Adrenal gland (tissue), 12 donors: Measurements from ENCODE around the gene PROK1. TPM values are rescaled to one million over a fixed set of nuclear protein-coding genes. Genes with fewer than 3 reads are reported as not detected.

Source experiments
- DNase-seq, 7 donors: peaks; one replicate each; pipeline ENCODE4 v3.0.0-alpha.2; 2019 to 2020
- H3K27ac ChIP-seq, 5 donors: fragments of 200-600 bp; sonication (generic) in 4 of 5; 1 replicate in 3 of 5; 2 replicates in 2 of 5; pipeline versions ENCODE4 v1.5.1 to v1.8.0; 2016 to 2020; ENCODE audit warnings: mild to moderate bottlenecking in 1 of 5
- H3K27me3 ChIP-seq: fragments of 200-600 bp; 2 replicates; pipeline ENCODE4 v1.8.0; 2021
- H3K36me3 ChIP-seq, 2 donors: fragments of 200-600 bp; replicated peaks in 1 of 2; 1 replicate in 1 of 2; 2 replicates in 1 of 2; pipeline versions ENCODE4 v1.5.1 to v1.8.0; 2018 to 2022
- H3K4me1 ChIP-seq, 2 donors: fragments of 200-600 bp; replicated peaks in 1 of 2; 1 replicate in 1 of 2; 2 replicates in 1 of 2; pipeline versions ENCODE4 v1.5.1 to v1.8.0; 2018 to 2021
- H3K4me3 ChIP-seq, 4 donors: fragments of 200-600 bp; sonication (generic) in 3 of 4; one replicate each; pipeline ENCODE4 v1.5.1; 2016 to 2018
- H3K9me3 ChIP-seq, 3 donors: fragments of 200-600 bp; sonication (generic) in 1 of 3; replicated peaks in 1 of 3; 1 replicate in 2 of 3; 2 replicates in 1 of 3; pipeline versions ENCODE4 v1.5.1 to v1.8.0; 2016 to 2021
- POLR2A ChIP-seq, 2 donors: fragments of 450-650 bp; IDR thresholded peaks; one replicate each; pipeline ENCODE4 v1.6.1; 2017; ENCODE audit warnings: antibody characterized with exemption in 2 of 2, mild to moderate bottlenecking in 2 of 2, moderate library complexity in 1 of 2
- WGBS, 4 donors: extraction: QIAGEN DNeasy Blood & Tissue Kit in 2 of 4; methylation state at CpG; one replicate each; pipeline versions ENCODE4 v1.1.5 to v1.1.7; 2013 to 2017; 5-methylcytosine and 5-hydroxymethylcytosine counted together
- intact Hi-C, 2 donors: fragments of 100-400 bp; cut with DNase I; formaldehyde crosslinking; loops; one replicate each; pipeline versions ENCODE4 v1.14.1 to v1.15.0; 2022 to 2023
- polyA plus RNA-seq, 3 donors: library from polyadenylated mRNA; stranded (reverse); fragments of 200-250 nt in 2 of 3; fragments of 350-450 nt in 1 of 3; fragmentation: Illumina TruSeq in 1 of 3; extraction: RNeasy Lipid Tissue Mini Kit (QIAGEN cat#74804) in 1 of 3; gene quantifications; one replicate each; pipeline ENCODE4 v1.2.3, GENCODE V29; 2013 to 2014
- total RNA-seq, 9 donors: library from RNA; depleted of rRNA in 4 of 9; stranded (reverse); fragments of >200 nt in 4 of 9; fragments of 120-200 nt in 1 of 9; fragmentation: NEBNext Ultra II Directional in 1 of 9; extraction: Animal tissue kit (Norgen Biotek cat#: 25700) in 1 of 9; gene quantifications; one replicate each; pipeline versions ENCODE4 v1.1.0 to v1.2.4, GENCODE V29; 2013 to 2023
- TF ChIP-seq, protein P1 (sequence below), 6 experiments: fragments of 450-650 bp in 4 of 6; fragments of 200-600 bp in 2 of 6; sonication (generic) in 1 of 6; IDR thresholded peaks; 1 replicate in 5 of 6; 2 replicates in 1 of 6; pipeline versions ENCODE4 v1.5.1 to v1.8.0; 2016 to 2021; ENCODE audit warnings: antibody characterized with exemption in 6 of 6, mild to moderate bottlenecking in 2 of 6, moderate library complexity in 1 of 6
- donor health status: healthy with polysubstance abuse.
- donor health status: Bipolar disorder and iron deficiency.
- donor health status: DM: yes; HTN: yes; CAD: no.
- donor health status: DM: no; HTN: no; CAD: no.
- donor health status: DM: no; HTN: no; CAD: no.
- donor health status: DM: yes; HTN: yes; CAD: no.

The PROK1 gene
- total and polyA plus RNA-seq, 12 donors: 0.76 to 12.9 (median 5.0) TPM; not detected in 1

DNA sequence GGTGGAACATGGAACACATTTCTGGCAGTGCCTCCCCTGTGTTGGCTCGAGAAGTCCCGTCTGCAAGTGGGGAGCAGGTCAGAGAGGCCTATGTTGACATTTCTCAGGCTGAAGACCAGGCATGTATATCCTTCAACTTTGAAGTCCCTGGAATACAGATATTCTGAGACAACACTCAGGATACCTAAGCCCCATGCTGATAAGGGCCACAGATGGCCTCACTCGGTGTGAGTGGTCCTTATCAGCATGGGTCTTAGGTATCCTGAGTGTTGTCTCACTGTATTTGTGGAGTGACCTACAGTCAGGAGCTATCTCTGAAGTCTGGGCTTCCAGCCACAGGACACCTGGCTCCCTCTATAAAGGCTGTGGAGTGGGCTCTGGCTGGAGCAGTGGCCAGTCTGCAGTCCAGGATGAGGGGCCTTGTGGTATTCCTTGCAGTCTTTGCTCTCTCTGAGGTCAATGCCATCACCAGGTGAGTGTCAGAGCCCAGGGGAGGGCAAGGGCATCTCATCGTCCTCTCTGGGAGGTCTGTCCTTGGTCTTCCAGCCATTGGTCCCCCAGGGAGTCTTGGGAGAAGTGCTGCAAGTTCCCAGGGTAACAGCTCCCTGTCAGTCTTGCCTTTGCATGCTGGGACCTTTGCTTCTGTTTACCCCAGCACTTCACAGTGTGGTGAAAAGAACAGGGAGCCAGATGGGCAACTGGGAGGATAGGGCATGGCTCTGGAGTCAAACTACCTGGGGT lies 29.6 kb downstream of the PROK1 start:
- H3K27me3 ChIP-seq: no peaks in the 10 kb centered on the region
- no peak overlapping the region for H3K27ac ChIP-seq
- no peaks in the 10 kb centered on the region for H3K9me3 ChIP-seq
- no peak overlapping the region for H3K4me3 ChIP-seq
- DNase-seq: no peak
- peaks cover 15 to 16% of the 10 kb centered on the region in 2 donors for H3K4me1 ChIP-seq
- intact Hi-C loops: no loop called here
- 59 to 65% (median 63%) methylated on average over 4 of the region's 4 CpGs for whole genome bisulfite sequencing, 4 donors
- TF ChIP-seq, protein P1, sequence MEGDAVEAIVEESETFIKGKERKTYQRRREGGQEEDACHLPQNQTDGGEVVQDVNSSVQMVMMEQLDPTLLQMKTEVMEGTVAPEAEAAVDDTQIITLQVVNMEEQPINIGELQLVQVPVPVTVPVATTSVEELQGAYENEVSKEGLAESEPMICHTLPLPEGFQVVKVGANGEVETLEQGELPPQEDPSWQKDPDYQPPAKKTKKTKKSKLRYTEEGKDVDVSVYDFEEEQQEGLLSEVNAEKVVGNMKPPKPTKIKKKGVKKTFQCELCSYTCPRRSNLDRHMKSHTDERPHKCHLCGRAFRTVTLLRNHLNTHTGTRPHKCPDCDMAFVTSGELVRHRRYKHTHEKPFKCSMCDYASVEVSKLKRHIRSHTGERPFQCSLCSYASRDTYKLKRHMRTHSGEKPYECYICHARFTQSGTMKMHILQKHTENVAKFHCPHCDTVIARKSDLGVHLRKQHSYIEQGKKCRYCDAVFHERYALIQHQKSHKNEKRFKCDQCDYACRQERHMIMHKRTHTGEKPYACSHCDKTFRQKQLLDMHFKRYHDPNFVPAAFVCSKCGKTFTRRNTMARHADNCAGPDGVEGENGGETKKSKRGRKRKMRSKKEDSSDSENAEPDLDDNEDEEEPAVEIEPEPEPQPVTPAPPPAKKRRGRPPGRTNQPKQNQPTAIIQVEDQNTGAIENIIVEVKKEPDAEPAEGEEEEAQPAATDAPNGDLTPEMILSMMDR (IDR thresholded peaks at IDR 0.05): no peak
- TF ChIP-seq POLR2A (IDR thresholded peaks at IDR 0.05): no peak
- H3K36me3 ChIP-seq: no peaks in the 10 kb centered on the region

DNA sequence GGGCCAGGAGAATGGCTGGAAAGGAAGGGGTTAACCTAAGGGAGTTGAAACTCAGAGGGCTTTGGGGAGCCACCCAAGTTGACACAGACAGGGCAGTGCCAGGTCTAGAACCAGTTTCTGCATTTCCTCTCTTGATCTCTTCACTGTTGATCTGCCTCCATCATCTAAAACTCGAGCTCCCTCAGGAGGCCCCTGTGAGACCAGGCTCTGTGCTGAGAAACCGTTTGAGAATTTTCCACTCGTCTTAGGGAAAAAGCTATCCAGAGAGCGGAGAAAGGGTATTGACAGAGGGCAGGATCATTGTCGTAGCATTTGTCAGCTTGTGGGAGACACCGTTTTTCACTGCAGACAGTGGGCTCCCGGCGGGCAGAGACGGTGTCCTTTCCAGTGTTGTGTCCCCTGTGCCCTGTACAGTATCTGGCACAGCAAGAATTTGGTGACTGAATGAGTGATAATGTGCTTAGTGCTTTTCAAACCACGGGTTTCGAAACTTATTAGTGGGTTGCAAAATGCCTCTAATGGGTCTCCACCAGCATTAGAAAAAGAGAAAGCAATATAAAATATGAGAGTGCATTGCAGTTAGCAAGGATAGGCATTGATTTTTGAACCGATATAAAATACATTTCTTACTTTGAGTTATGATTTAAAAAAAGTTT lies 31.1 kb downstream of the PROK1 start:
- no peak for DNase-seq
- no peak overlapping the region for H3K4me3 ChIP-seq
- no peaks in the 10 kb centered on the region for H3K36me3 ChIP-seq
- WGBS, 4 donors: 53 to 71% (median 60%) methylated on average over 12 of the region's 12 CpGs
- H3K27ac ChIP-seq: no peak overlapping the region
- TF ChIP-seq POLR2A (IDR thresholded peaks at IDR 0.05): no peak
- TF ChIP-seq, protein P1 (IDR thresholded peaks at IDR 0.05): no peak
- H3K4me1 ChIP-seq: peaks cover 7 to 9% of the 10 kb centered on the region in 2 donors
- no peaks in the 10 kb centered on the region for H3K27me3 ChIP-seq
- intact Hi-C loops: no loop called here
- no peaks in the 10 kb centered on the region for H3K9me3 ChIP-seq

DNA sequence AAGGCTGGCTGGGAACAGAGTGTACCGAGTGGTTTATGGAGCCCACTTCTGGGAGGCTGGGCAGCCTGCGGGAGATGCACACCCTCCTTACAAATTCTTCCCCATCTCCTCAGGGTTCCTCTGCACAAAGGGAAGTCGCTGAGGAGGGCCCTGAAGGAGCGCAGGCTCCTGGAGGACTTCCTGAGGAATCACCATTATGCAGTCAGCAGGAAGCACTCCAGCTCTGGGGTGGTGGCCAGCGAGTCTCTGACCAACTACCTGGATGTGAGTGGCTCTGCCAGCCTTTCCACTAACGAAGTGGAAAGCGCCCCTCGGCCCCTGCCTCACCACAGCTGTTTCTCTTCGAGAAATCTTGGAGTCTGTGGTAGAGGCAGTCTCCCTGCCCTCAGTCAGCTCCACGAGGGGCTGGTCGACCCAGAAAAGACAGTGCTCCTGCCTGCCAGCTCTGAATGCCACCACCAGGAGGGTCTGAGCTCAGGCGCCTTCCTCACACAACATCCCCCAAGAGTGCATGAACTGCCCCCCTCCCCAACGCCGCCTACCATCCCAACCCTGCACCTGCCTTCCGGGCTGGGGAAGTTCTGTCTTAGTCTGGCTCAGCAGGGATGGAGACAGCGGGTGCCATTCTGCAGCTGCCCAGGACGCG lies 31.8 kb downstream of the PROK1 start:
- H3K27ac ChIP-seq: no peak overlapping the region
- peaks cover 7 to 9% of the 10 kb centered on the region in 2 donors for H3K4me1 ChIP-seq
- TF ChIP-seq, protein P1 (IDR thresholded peaks at IDR 0.05): no peak
- TF ChIP-seq POLR2A (IDR thresholded peaks at IDR 0.05): no peak
- 47 to 79% (median 56%) methylated on average over 9 to 18 of the region's 18 CpGs for WGBS, 4 donors
- intact Hi-C loops: no loop called here
- no peaks in the 10 kb centered on the region for H3K27me3 ChIP-seq
- DNase-seq: peak in 1 of 7 donors; percentile 16
- H3K9me3 ChIP-seq: no peaks in the 10 kb centered on the region
- no peaks in the 10 kb centered on the region for H3K36me3 ChIP-seq
- no peak overlapping the region for H3K4me3 ChIP-seq

DNA sequence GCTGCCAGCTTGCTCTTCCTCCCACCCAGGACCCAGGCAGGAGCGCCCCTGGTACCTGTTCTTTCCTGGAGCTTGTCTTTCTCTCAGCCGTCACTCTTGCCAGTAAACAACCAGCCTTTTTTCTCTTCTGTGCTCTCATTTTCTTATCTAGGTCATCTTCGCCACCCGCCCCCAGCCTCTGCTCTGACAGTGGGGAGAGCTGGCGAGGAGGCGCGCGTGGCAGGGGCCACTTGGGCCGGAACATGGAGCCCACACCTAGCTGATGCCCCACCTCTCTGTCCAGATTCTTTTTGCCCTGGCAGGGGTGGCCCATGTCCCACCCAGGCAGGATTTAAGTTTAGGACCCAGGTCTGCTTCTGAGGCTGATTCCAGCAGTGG lies 32.3 kb downstream of the PROK1 start:
- Histone ChIP-seq H3K9me3 (no peaks in the 10 kb centered on the region), H3K36me3 (no peaks in the 10 kb centered on the region), H3K27ac (no peak overlapping the region), H3K4me1 (peaks cover 7 to 9% of the 10 kb centered on the region in 2 donors), H3K27me3 (no peaks in the 10 kb centered on the region), H3K4me3 (no peak overlapping the region)
- TF ChIP-seq, protein P1 (IDR thresholded peaks at IDR 0.05): no peak
- no peak for TF ChIP-seq POLR2A (IDR thresholded peaks at IDR 0.05)
- WGBS, 4 donors: 40 to 69% (median 62%) methylated on average over 9 of the region's 9 CpGs
- no peak for DNase-seq
- intact Hi-C loops: no loop called here
